Mucosa of descending colon (tissue), 3 donors: Measurements from ENCODE around the gene CCDC88C. TPM values are rescaled to one million over a fixed set of nuclear protein-coding genes. Genes with fewer than 3 reads are reported as not detected.
A peak's percentile ranks its signal among the peaks of the same experiment; 100 is the strongest.

Experiments
- ATAC-seq: fragments of 200-7000 bp; cut with Tn5 transposase; one replicate; pipeline ENCODE4 v1.9.1; 2020; ENCODE audit warnings: mild to moderate bottlenecking, moderate library complexity
- DNase-seq, 3 donors: peaks; one replicate each; pipeline ENCODE4 v3.0.0-alpha.2; 2020
- H3K36me3 ChIP-seq: fragments of 200-600 bp; one replicate; pipeline ENCODE4 v1.8.0; 2021; ENCODE audit warnings: low read depth, mild to moderate bottlenecking
- H3K4me1 ChIP-seq: fragments of 200-600 bp; one replicate; pipeline ENCODE4 v1.8.0; 2021; ENCODE audit warnings: low read depth, mild to moderate bottlenecking
- H3K4me3 ChIP-seq: fragments of 200-600 bp; one replicate; pipeline ENCODE4 v1.8.0; 2021; ENCODE audit warnings: mild to moderate bottlenecking
- H3K9me3 ChIP-seq: fragments of 200-600 bp; one replicate; pipeline ENCODE4 v1.8.0; 2021; ENCODE audit warnings: mild to moderate bottlenecking
- intact Hi-C, 2 donors: fragments of 100-400 bp; cut with DNase I in 1 of 2; cut with micrococcal nuclease in 1 of 2; formaldehyde crosslinking; loops; one replicate each; pipeline versions ENCODE4 v1.11.0 to v1.11.1; 2022; cut with DNase I, micrococcal nuclease
- total RNA-seq, 3 donors: library from RNA; stranded (reverse); fragmentation: NEBNext Ultra II Directional in 2 of 3; extraction: Animal tissue kit (Norgen Biotek cat#: 25700) in 2 of 3; gene quantifications; one replicate each; pipeline versions ENCODE4 v1.2.1 to v1.2.4, GENCODE V29; 2021 to 2023
- TF ChIP-seq, protein P1 (sequence below): fragments of 200-600 bp; IDR thresholded peaks from one replicate; pipeline ENCODE4 v1.8.0; 2022; ENCODE audit warnings: antibody characterized with exemption, mild to moderate bottlenecking
- donor health status: DM: no; HTN: no; CAD: no; lungs with moderate emphysema.
- donor health status: DM: no; HTN: no; CAD: no.
- donor health status: DM: no; HTN: yes; CAD: no.

CCDC88C gene
- total RNA-seq, 3 donors from 2014 or later: 30.1 to 62.1 (median 56.6) TPM

DNA sequence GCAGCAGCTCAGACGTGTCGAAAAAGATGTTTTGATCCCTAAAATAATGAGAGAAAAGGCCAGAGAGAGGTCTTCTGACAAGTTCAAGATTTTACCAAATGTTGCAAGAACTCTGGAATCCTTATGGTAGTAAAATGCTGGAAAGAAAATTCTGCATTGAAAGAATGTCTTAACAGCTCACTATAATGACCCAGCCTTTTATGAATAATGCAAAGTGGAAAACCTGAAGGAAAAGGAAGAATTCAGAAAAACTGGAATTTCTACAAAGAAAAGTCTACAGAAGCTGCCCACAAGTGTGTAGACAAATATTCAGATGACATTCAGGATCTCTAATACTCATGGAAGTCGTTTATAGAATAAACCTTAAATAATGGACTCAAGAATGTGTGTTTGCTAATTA lies 1.8 kb upstream of the CCDC88C start:
- TF ChIP-seq, protein P1, sequence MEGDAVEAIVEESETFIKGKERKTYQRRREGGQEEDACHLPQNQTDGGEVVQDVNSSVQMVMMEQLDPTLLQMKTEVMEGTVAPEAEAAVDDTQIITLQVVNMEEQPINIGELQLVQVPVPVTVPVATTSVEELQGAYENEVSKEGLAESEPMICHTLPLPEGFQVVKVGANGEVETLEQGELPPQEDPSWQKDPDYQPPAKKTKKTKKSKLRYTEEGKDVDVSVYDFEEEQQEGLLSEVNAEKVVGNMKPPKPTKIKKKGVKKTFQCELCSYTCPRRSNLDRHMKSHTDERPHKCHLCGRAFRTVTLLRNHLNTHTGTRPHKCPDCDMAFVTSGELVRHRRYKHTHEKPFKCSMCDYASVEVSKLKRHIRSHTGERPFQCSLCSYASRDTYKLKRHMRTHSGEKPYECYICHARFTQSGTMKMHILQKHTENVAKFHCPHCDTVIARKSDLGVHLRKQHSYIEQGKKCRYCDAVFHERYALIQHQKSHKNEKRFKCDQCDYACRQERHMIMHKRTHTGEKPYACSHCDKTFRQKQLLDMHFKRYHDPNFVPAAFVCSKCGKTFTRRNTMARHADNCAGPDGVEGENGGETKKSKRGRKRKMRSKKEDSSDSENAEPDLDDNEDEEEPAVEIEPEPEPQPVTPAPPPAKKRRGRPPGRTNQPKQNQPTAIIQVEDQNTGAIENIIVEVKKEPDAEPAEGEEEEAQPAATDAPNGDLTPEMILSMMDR: no peak
- no peaks in the 10 kb centered on the region for H3K36me3 ChIP-seq
- peaks cover 19% of the 10 kb centered on the region for H3K4me1 ChIP-seq
- no peaks in the 10 kb centered on the region for H3K9me3 ChIP-seq
- DNase-seq (no peak), ATAC-seq (no peak)
- no peak overlapping the region for H3K4me3 ChIP-seq
- intact Hi-C loops: loop anchor here (5.0 kb wide), 1 partner anchor 97 kb away; no protein-coding TSS in a partner anchor

DNA sequence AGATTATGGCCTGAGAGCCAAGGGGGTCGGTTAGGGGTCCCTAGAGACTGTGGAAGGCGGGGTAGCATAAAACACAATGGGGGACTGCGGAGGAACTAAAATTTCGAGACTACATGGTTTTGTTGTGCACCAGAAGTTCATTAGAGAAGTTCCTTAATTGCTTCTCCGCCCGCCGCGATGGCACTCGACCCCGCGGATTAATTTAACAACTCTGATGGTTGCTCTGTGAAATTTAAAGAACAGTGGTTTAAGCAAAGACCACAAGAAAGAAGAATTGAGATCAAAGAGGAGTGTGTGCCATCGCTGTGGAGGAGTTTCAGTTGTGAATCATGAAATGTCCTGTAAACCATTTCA lies 1.4 kb upstream of the CCDC88C start:
- Histone ChIP-seq H3K4me3 (no peak overlapping the region), H3K9me3 (no peaks in the 10 kb centered on the region), H3K4me1 (peaks cover 22% of the 10 kb centered on the region), H3K36me3 (no peaks in the 10 kb centered on the region)
- ATAC-seq: no peak
- intact Hi-C loops: loop anchor here (5.0 kb wide), 1 partner anchor 97 kb away; no protein-coding TSS in a partner anchor
- TF ChIP-seq, protein P1: no peak
- no peak for DNase-seq

DNA sequence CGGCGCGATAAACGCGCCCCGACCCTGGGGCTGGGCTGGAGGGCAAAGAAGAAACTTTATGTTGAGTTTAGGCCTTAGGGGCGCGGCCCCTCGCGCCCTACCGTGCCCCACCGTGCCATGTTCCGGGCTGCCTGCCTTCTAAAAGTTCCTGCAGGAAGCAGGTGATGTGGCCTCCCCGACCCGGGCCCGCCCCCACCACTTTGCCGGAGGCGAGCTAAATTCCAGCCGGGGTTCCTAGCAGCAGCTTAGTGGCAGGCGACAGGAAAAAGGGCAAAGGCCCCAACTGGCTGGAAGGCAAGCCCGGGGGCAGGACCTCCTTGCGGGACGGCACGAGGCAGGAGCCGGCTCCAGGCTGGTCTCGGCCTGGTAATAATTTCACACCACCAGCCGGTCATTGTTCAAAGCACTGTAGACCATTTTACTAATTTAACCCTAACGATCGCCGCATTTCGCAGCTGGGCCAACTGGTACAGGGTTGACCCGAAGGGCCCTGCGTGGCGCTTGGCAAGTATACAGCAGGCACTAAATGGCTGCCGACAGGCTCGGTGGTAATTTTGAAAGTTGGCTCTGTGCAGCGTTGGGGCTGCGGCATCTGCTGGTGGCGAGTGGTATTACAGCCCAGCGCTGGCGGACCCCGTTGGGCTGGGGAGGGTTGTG lies 895 bp upstream of the CCDC88C start:
- Histone ChIP-seq H3K4me3 (no peak overlapping the region), H3K4me1 (peaks cover 26% of the 10 kb centered on the region), H3K9me3 (no peaks in the 10 kb centered on the region), H3K36me3 (no peaks in the 10 kb centered on the region)
- DNase-seq (peak; percentile 84 to 89 (median 89)), ATAC-seq (peak; percentile 70)
- TF ChIP-seq, protein P1: peak; percentile 98
- intact Hi-C loops: loop anchor here (5.0 kb wide), 1 partner anchor 96 kb away; no protein-coding TSS in a partner anchor

DNA sequence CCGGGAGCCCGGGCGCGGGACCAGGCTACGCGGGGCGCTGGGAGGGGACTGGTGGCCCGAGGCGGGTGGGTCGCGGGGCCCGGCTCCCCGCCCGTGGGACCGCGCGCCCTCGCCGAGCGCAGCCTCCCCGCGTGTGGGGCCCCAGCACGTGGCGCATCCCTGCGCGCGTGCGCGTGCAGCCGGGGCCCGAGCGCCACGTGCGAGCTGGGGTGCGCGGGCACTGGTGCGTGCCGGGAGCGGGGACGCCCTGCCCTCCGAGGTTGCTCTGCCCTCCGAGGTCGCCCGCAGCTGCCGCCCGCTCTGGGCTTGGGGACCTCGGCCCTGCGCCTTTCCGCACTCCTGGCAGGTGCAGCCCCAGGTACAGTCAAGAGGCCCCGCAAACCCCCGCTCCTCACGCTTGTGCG lies 365 bp upstream of the CCDC88C start:
- intact Hi-C loops: loop anchor here (5.0 kb wide), 1 partner anchor 96 kb away; no protein-coding TSS in a partner anchor
- peaks cover 30% of the 10 kb centered on the region for H3K4me1 ChIP-seq
- TF ChIP-seq, protein P1: no peak

DNA sequence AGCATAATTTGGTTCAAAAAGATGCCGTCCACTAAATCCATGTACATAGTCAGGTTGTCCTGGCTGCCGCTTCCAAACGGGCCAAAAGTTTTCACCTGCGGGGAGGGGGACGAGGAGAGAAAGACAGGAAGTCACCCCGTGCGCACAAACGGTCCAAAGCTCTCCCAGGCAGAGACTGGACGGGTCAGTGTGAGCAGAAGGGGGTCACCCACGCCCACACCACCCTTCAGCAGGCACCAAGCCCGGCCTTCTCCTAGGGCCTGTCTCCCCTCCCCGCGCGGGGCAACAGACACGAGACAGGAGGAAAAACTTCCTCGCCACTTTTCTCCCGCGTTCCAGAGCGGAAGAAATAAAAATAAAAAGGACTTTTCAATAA lies 888 bp downstream of the CCDC88C start:
- ATAC-seq (peak; percentile 18), DNase-seq (peak; percentile 57 to 76 (median 66))
- TF ChIP-seq, protein P1: no peak
- Histone ChIP-seq H3K4me3 (peak overlapping the region; percentile 71), H3K36me3 (no peaks in the 10 kb centered on the region), H3K4me1 (peaks cover 30% of the 10 kb centered on the region), H3K9me3 (no peaks in the 10 kb centered on the region)
- intact Hi-C loops: loop anchor here (5.0 kb wide), 1 partner anchor 94 kb away; no protein-coding TSS in a partner anchor

More for the DNA sequence above, 365 bp upstream of the CCDC88C start:
- ATAC-seq (peak; percentile 67), DNase-seq (peak in 2 of 3 donors; percentile 49 to 78)
- Histone ChIP-seq H3K9me3 (no peaks in the 10 kb centered on the region), H3K4me3 (peak overlapping the region; percentile 71), H3K36me3 (no peaks in the 10 kb centered on the region)
